CD4-positive, alpha-beta memory T cell (primary cell): Measurements from ENCODE around the gene ATP2B2. TPM values are rescaled to one million over a fixed set of nuclear protein-coding genes. Genes with fewer than 3 reads are reported as not detected.
"Not testable (repeated sequence)": the region's sequence is repeated elsewhere in the genome, so short reads cannot be mapped to it uniquely, and the experiment has no call there.

Experiments
- CTCF ChIA-PET: fragments of 350-600 bp; sonication (Branson Sonifier 250); formaldehyde crosslinking; loops from one replicate; lab custom pipeline; 2021; ENCODE audit warnings: inconsistent platforms; ENCODE audit not compliant: partially characterized antibody; lab: Charles Lee
- POLR2A ChIA-PET: fragments of 350-600 bp; sonication (Branson Sonifier 250); formaldehyde crosslinking; loops from one replicate; lab custom pipeline; 2021; ENCODE audit not compliant: partially characterized antibody; lab: Charles Lee
- DNase-seq, 5 donors: peaks; one replicate each; pipeline versions ENCODE4 v3.0.0 to v3.0.0-alpha.2; 2020 to 2022; ENCODE audit warnings: mixed read lengths in 1 of 5
- H3K27ac ChIP-seq: one replicate; pipeline ENCODE4 v1.7.0; 2013; ENCODE audit warnings: low read depth, low read length
- H3K27me3 ChIP-seq: 2 replicates; pipeline ENCODE4 v1.7.0; 2013; ENCODE audit warnings: mild to moderate bottlenecking, low read length, moderate library complexity; ENCODE audit not compliant: insufficient read depth
- H3K36me3 ChIP-seq: 2 replicates; pipeline ENCODE4 v1.7.0; 2013; ENCODE audit warnings: mild to moderate bottlenecking, low read length, moderate library complexity; ENCODE audit not compliant: insufficient read depth
- H3K4me1 ChIP-seq: 2 replicates; pipeline ENCODE4 v1.7.0; 2013; ENCODE audit warnings: mild to moderate bottlenecking, low read length, moderate library complexity; ENCODE audit not compliant: insufficient read depth
- H3K4me3 ChIP-seq, 2 donors: one replicate each; pipeline ENCODE4 v1.7.0; 2013; ENCODE audit warnings: low read length in 2 of 2, mild to moderate bottlenecking in 1 of 2
- H3K9me3 ChIP-seq, 2 donors: one replicate each; pipeline ENCODE4 v1.7.0; 2013; ENCODE audit warnings: low read length in 2 of 2, control low read depth in 1 of 2; ENCODE audit not compliant: control insufficient read depth in 1 of 2
- H3K27ac Mint-ChIP-seq, 7 donors: one replicate each; pipeline ENCODE4 v1.8.0; 2020 to 2021; ENCODE audit warnings: mixed read lengths in 7 of 7, mild to moderate bottlenecking in 6 of 7, inconsistent platforms in 3 of 7, moderate library complexity in 3 of 7
- H3K27me3 Mint-ChIP-seq, 2 donors: one replicate each; pipeline ENCODE4 v1.8.0; 2020 to 2021; ENCODE audit warnings: mixed read lengths in 2 of 2
- H3K36me3 Mint-ChIP-seq, 2 donors: one replicate each; pipeline ENCODE4 v1.8.0; 2020 to 2021; ENCODE audit warnings: mixed read lengths in 2 of 2, inconsistent platforms in 1 of 2, mild to moderate bottlenecking in 1 of 2
- H3K4me1 Mint-ChIP-seq, 4 donors: one replicate each; pipeline ENCODE4 v1.8.0; 2020 to 2021; ENCODE audit warnings: mixed read lengths in 4 of 4, mild to moderate bottlenecking in 1 of 4
- H3K4me3 Mint-ChIP-seq, 8 donors: one replicate each; pipeline ENCODE4 v1.8.0; 2020 to 2021; ENCODE audit warnings: mixed read lengths in 8 of 8, mild to moderate bottlenecking in 7 of 8, moderate library complexity in 6 of 8, inconsistent platforms in 3 of 8
- H3K9me3 Mint-ChIP-seq, 8 donors: one replicate each; pipeline ENCODE4 v1.8.0; 2020 to 2021; ENCODE audit warnings: mixed read lengths in 8 of 8, mild to moderate bottlenecking in 5 of 8, inconsistent platforms in 3 of 8, moderate library complexity in 1 of 8
- intact Hi-C: fragments of 100-400 bp; cut with micrococcal nuclease; formaldehyde crosslinking; loops from one replicate; pipeline ENCODE4 v1.15.1; 2023
- polyA plus RNA-seq, 2 donors: library from polyadenylated mRNA; unstranded; fragments of 300-500 nt; fragmentation: Illumina TruSeq; gene quantifications; one replicate each; pipeline ENCODE4 v1.2.3, GENCODE V29; 2021
- total RNA-seq, 2 experiments: library from RNA; stranded (reverse); gene quantifications; one replicate each; pipeline ENCODE4 v1.2.3, GENCODE V29; 2021

ATP2B2 gene
- total and polyA plus RNA-seq, 4 experiments from 2014 or later = not detected

DNA sequence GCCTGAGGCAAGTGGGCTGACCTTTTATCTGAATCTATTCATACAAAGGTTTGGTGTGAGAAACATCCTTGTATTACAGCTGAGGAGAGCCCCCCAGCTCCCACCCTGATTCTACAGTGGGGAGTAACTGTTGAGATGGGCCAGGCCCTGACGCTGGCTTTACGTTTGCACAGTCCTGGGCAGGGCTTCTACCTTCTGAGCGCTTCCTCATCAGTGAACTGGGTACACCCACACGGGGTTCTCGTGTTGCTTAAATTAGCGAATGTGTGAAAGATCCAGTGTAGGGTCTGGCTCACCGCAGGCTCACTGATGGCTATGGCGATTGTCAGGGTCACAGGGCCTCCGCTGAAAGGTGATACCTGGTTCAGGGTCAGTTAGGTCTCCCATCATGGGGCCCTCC, 205.3 kb downstream of the ATP2B2 start:
- POLR2A ChIA-PET = no interaction called here
- Histone ChIP-seq H3K9me3 (no peaks in the 10 kb centered on the region), H3K4me1 (no peaks in the 10 kb centered on the region), H3K27me3 (no peaks in the 10 kb centered on the region), H3K36me3 (peaks cover 58% of the 10 kb centered on the region), H3K27ac (no peak overlapping the region), H3K4me3 (no peak overlapping the region)
- intact Hi-C loops = no loop called here
- H3K27me3 Mint-ChIP-seq = no peaks in the 10 kb centered on the region
- H3K4me1 Mint-ChIP-seq = peaks cover 2 to 11% (median 7%) of the 10 kb centered on the region in 4 donors
- H3K4me3 Mint-ChIP-seq = no peak overlapping the region
- DNase-seq = no peak
- peak overlapping the region in 4 of 7 donors; percentile 4 to 84 (median 70) for H3K27ac Mint-ChIP-seq
- CTCF ChIA-PET = interaction anchor here (1.0 kb wide), 1 partner anchor 35 kb away, joined by 3 read pairs; no protein-coding TSS in a partner anchor
- peaks cover 40 to 64% of the 10 kb centered on the region in 2 donors for H3K36me3 Mint-ChIP-seq
- peaks cover 0 to 1% (median 0%) of the 10 kb centered on the region in 8 donors for H3K9me3 Mint-ChIP-seq

DNA sequence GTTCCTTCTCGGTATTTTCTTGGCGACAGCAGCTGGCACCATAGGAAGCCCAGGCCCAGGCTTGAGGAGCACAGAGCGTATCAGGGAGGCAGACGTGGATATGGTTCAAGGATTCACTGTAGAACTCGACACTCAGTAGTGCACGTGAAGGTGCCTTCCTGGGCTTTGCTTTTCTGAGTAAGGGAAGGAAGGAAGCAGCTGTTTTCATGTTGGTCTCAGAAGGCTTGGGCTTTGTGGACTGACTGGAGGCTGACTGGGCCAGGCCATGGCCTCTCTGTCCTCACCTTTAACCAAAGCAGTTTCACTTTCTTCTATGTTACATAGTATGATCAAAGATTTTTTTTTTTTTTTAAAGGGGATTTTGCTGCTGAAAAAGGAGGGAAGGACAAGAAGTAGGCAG, 205.7 kb downstream of the ATP2B2 start:
- no peak overlapping the region for H3K4me3 ChIP-seq
- H3K36me3 ChIP-seq = peaks cover 55% of the 10 kb centered on the region
- POLR2A ChIA-PET = no interaction called here
- H3K4me1 ChIP-seq = no peaks in the 10 kb centered on the region
- peaks cover 0 to 1% (median 0%) of the 10 kb centered on the region in 8 donors for H3K9me3 Mint-ChIP-seq
- peak overlapping the region in 5 of 7 donors; percentile 57 to 89 (median 82) for H3K27ac Mint-ChIP-seq
- CTCF ChIA-PET = interaction anchor here (1.0 kb wide), 1 partner anchor 35 kb away, joined by 3 read pairs; no protein-coding TSS in a partner anchor
- H3K9me3 ChIP-seq = no peaks in the 10 kb centered on the region
- peaks cover 2 to 13% (median 9%) of the 10 kb centered on the region in 4 donors for H3K4me1 Mint-ChIP-seq
- H3K27ac ChIP-seq = no peak overlapping the region
- intact Hi-C loops = no loop called here
- H3K27me3 ChIP-seq = no peaks in the 10 kb centered on the region
- H3K27me3 Mint-ChIP-seq = no peaks in the 10 kb centered on the region
- no peak overlapping the region for H3K4me3 Mint-ChIP-seq
- peaks cover 36 to 63% of the 10 kb centered on the region in 2 donors for H3K36me3 Mint-ChIP-seq
- no peak for DNase-seq

DNA sequence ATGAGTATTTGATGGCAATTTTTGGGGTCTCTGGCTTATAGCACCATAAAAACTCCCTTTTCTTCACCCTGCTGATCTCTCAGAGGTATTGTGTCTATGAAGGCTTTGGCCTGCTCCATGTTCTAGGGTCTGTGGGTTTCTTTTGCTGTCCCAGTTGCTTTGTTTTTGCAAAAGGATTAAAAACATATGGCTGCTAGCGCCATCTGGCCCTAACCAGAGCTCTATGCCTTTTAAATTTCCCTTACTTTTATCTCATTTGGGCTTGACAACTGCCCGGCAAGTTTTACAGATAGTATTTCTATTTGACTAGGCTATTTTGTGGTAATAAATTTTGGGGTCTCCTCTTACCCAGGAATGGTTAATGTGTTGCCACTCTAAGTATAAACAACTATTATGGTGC, 206.2 kb downstream of the ATP2B2 start:
- POLR2A ChIA-PET = no interaction called here
- H3K4me1 Mint-ChIP-seq = peaks cover 2 to 13% (median 9%) of the 10 kb centered on the region in 4 donors
- no peaks in the 10 kb centered on the region for H3K27me3 Mint-ChIP-seq
- H3K27ac Mint-ChIP-seq = peak overlapping the region in 5 of 7 donors; percentile 57 to 85 (median 82)
- Histone ChIP-seq H3K4me1 (no peaks in the 10 kb centered on the region), H3K36me3 (peaks cover 49% of the 10 kb centered on the region), H3K27ac (no peak overlapping the region), H3K27me3 (no peaks in the 10 kb centered on the region), H3K9me3 (no peaks in the 10 kb centered on the region), H3K4me3 (no peak overlapping the region)
- intact Hi-C loops = no loop called here
- DNase-seq = no peak
- H3K4me3 Mint-ChIP-seq = no peak overlapping the region
- H3K9me3 Mint-ChIP-seq = peaks cover 0 to 1% (median 0%) of the 10 kb centered on the region in 8 donors
- CTCF ChIA-PET = interaction anchor here (1.0 kb wide), 1 partner anchor 34 kb away, joined by 3 read pairs; no protein-coding TSS in a partner anchor
- peaks cover 35 to 60% of the 10 kb centered on the region in 2 donors for H3K36me3 Mint-ChIP-seq

DNA sequence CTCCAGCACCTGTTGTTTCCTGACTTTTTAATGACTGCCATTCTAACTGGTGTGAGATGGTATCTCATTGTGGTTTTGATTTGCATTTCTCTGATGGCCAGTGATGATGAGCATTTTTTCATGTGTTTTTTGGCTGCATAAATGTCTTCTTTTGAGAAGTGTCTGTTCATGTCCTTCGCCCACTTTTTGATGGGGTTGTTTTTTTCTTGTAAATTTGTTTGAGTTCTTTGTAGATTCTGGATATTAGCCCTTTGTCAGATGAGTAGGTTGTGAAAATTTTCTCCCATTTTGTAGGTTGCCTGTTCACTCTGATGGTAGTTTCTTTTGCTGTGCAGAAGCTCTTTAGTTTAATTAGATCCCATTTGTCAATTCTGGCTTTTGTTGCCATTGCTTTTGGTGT, 207.3 kb downstream of the ATP2B2 start:
- H3K9me3 Mint-ChIP-seq, H3K27me3 ChIP-seq, CTCF ChIA-PET, H3K4me3 Mint-ChIP-seq, H3K4me1 ChIP-seq, H3K4me3 ChIP-seq, H3K27me3 Mint-ChIP-seq, intact Hi-C loops, POLR2A ChIA-PET, DNase-seq, H3K27ac Mint-ChIP-seq, H3K27ac ChIP-seq, H3K9me3 ChIP-seq: not testable (repeated sequence)
- H3K4me1 Mint-ChIP-seq = peaks cover 0 to 13% (median 9%) of the 10 kb centered on the region in 4 donors
- peaks cover 40% of the 10 kb centered on the region for H3K36me3 ChIP-seq
- H3K36me3 Mint-ChIP-seq = peaks cover 31 to 56% of the 10 kb centered on the region in 2 donors

DNA sequence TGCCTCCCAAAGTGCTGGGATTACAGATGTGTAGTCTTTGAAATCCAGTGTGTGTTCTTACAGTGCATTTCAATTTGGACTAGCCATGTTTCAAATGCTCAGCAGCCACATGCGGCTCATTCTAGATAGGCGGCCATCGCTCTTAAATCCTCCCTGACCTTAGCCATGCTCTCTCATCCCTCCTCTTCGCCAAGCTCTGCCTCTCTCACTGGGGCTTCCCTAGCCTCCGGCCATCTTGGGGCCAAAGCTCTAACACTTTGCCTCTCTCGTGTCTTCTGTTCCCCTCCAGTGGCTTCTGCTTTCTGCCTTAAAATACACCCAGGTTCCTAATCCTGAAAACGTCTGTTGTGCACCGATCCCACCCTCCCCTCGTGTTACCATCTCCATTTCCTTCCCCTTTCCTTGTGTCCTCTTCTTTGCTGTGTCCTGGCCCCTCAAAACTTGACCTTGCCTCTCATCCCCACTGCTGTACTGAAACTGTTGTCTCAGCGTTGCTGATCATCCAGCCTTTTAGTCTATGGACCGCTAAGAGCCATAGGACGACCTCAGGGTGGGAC, 211.3 kb downstream of the ATP2B2 start:
- H3K27ac Mint-ChIP-seq = peak overlapping the region in 6 of 7 donors; percentile 1 to 77 (median 48)
- CTCF ChIA-PET = no interaction called here

DNA sequence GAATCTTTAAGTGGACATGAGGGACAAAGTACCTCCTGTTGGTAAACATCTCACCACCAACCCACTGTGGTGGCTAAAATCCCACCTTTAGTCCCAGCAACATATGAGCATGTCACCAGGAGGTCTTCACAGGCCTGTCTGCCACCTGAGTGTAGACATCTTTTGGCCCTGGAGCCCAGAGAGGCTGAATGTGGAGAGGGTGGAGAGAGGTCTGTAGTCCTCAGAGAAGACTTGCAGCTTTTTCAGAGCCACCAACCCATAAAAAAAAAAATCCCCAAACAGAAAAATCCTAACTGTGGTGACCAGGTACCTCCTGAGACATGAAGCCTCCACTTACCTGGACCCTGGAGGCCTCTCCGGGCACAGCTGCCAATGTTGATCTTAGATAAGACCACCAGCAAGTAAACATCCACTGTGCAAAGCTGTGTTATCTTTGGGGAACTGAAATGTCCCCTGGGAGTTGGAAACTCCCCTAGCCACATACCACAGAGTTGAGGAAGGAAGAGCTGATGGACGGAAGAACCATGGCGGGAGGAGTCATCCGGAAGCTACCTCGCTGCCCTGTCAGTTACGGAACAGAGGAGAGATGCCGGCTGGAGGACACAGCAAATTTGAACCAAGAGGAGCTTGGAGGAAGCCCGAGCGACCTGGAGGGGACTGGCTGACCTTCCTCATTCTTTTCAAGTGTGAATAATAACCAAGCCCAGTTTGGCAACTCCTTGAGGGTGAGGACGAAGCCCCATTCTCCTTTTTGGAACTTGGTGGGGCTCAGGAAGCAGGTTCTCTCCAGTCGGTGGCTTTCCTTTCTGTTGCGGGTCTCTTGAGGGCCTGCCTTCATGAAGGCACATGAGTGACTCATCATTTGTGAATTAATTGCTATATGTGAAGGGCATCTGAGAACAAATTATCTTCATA, 212.6 kb downstream of the ATP2B2 start, which contains the start of gene GHRL:
Gene GHRL (minus strand): TSS at position 443 of the 915 bp plus-strand sequence. CDS start 2,767 bp downstream, outside the sequence.
- ChIA-PET POLR2A (interaction anchor here (1.4 kb wide), 1 partner anchor 346 kb away, joined by 3 read pairs; no protein-coding TSS in a partner anchor), CTCF (no interaction called here)
- Mint-ChIP-seq H3K9me3 (peaks cover 0 to 1% (median 0%) of the 10 kb centered on the region in 8 donors), H3K4me1 (peaks cover 0 to 13% (median 8%) of the 10 kb centered on the region in 4 donors), H3K27me3 (no peaks in the 10 kb centered on the region), H3K36me3 (peaks cover 15 to 33% of the 10 kb centered on the region in 2 donors), H3K4me3 (peak within 1 kb of the TSS in 3 of 8 donors; percentile 15 to 43 (median 22)), H3K27ac (peak within 1 kb of the TSS; percentile 50 to 84 (median 75))
- no peak within 1 kb of the TSS for H3K27ac ChIP-seq
- H3K4me1 ChIP-seq = peaks cover 7% of the 10 kb centered on the region
- intact Hi-C loops = no loop called here
- no peaks in the 10 kb centered on the region for H3K27me3 ChIP-seq
- no peak within 1 kb of the TSS for H3K4me3 ChIP-seq
- no peak for DNase-seq
- H3K36me3 ChIP-seq = peaks cover 26% of the 10 kb centered on the region
- H3K9me3 ChIP-seq = no peaks in the 10 kb centered on the region

More for the DNA sequence above, 211.3 kb downstream of the ATP2B2 start:
- no peak overlapping the region for H3K27ac ChIP-seq
- H3K27me3 ChIP-seq = no peaks in the 10 kb centered on the region
- Mint-ChIP-seq H3K36me3 (peaks cover 15 to 32% of the 10 kb centered on the region in 2 donors), H3K4me3 (no peak overlapping the region), H3K27me3 (no peaks in the 10 kb centered on the region), H3K4me1 (peaks cover 0 to 16% (median 11%) of the 10 kb centered on the region in 4 donors), H3K9me3 (peaks cover 0 to 1% (median 0%) of the 10 kb centered on the region in 8 donors)
- H3K36me3 ChIP-seq = peaks cover 19% of the 10 kb centered on the region
- no peak overlapping the region for H3K4me3 ChIP-seq
- POLR2A ChIA-PET = no interaction called here
- H3K4me1 ChIP-seq = peaks cover 7% of the 10 kb centered on the region
- no peaks in the 10 kb centered on the region for H3K9me3 ChIP-seq
- DNase-seq = no peak
- intact Hi-C loops = no loop called here

DNA sequence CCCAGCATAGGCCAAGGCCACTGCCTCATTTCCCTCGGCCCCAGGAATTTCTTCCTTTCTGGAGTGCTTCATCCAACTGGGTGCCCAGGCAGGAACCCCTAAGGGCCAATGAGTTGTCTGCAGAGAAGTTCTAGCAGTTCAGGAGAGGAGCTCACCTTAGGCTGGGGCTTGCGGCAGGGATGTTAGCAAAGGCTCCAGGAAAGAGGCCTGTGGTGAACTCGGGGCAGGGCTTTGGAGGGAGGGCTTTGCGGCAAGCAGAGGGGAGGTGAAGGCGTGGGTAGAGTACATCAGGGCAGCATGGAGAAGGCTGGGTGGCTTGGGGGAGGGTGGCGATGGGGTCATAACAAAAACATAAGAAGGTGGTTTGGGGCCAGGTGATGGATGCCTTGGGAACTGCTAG, 213.7 kb downstream of the ATP2B2 start:
- Histone ChIP-seq H3K9me3 (no peaks in the 10 kb centered on the region), H3K36me3 (peaks cover 30% of the 10 kb centered on the region), H3K4me3 (no peak overlapping the region), H3K27me3 (no peaks in the 10 kb centered on the region), H3K27ac (no peak overlapping the region), H3K4me1 (peaks cover 7% of the 10 kb centered on the region)
- Mint-ChIP-seq H3K36me3 (peaks cover 7 to 38% of the 10 kb centered on the region in 2 donors), H3K27ac (peak overlapping the region in 6 of 7 donors; percentile 25 to 76 (median 73)), H3K4me1 (peaks cover 4 to 17% (median 9%) of the 10 kb centered on the region in 4 donors), H3K9me3 (peaks cover 0 to 1% (median 0%) of the 10 kb centered on the region in 8 donors), H3K4me3 (peak overlapping the region in 1 of 8 donors; percentile 43), H3K27me3 (no peaks in the 10 kb centered on the region)
- POLR2A ChIA-PET = no interaction called here
- CTCF ChIA-PET = no interaction called here
- no peak for DNase-seq
- intact Hi-C loops = no loop called here
